Liver (tissue), 2 donors: ENCODE data around the gene BRWD1.

Experiments used
- CTCF ChIP-seq: fragments of 150-350 bp; IDR thresholded peaks from 2 replicates; pipeline ENCODE4 v1.5.1; 2017; ENCODE audit warnings: improper control_type of control experiment, low read depth, low read length; ENCODE audit not compliant: missing input control
- FOXA1 ChIP-seq: IDR thresholded peaks from 2 replicates; pipeline ENCODE4 v1.6.1; 2016; ENCODE audit warnings: antibody characterized with exemption
- TF ChIP-seq, protein P1 (sequence below): IDR thresholded peaks from 2 replicates; pipeline ENCODE4 v1.6.1; 2016; ENCODE audit warnings: antibody characterized with exemption
- donor health status: healthy.

- no peak for TF ChIP-seq CTCF
- TF ChIP-seq, protein P1, sequence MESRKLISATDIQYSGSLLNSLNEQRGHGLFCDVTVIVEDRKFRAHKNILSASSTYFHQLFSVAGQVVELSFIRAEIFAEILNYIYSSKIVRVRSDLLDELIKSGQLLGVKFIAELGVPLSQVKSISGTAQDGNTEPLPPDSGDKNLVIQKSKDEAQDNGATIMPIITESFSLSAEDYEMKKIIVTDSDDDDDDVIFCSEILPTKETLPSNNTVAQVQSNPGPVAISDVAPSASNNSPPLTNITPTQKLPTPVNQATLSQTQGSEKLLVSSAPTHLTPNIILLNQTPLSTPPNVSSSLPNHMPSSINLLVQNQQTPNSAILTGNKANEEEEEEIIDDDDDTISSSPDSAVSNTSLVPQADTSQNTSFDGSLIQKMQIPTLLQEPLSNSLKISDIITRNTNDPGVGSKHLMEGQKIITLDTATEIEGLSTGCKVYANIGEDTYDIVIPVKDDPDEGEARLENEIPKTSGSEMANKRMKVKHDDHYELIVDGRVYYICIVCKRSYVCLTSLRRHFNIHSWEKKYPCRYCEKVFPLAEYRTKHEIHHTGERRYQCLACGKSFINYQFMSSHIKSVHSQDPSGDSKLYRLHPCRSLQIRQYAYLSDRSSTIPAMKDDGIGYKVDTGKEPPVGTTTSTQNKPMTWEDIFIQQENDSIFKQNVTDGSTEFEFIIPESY = no peak
- no peak for TF ChIP-seq FOXA1
These were observed 4.0 kb upstream of the BRWD1 start for GRCh38 chr21:39317134-39318090.
